ENCODE results near the gene LRRC63.

Gene LRRC63

DNA sequence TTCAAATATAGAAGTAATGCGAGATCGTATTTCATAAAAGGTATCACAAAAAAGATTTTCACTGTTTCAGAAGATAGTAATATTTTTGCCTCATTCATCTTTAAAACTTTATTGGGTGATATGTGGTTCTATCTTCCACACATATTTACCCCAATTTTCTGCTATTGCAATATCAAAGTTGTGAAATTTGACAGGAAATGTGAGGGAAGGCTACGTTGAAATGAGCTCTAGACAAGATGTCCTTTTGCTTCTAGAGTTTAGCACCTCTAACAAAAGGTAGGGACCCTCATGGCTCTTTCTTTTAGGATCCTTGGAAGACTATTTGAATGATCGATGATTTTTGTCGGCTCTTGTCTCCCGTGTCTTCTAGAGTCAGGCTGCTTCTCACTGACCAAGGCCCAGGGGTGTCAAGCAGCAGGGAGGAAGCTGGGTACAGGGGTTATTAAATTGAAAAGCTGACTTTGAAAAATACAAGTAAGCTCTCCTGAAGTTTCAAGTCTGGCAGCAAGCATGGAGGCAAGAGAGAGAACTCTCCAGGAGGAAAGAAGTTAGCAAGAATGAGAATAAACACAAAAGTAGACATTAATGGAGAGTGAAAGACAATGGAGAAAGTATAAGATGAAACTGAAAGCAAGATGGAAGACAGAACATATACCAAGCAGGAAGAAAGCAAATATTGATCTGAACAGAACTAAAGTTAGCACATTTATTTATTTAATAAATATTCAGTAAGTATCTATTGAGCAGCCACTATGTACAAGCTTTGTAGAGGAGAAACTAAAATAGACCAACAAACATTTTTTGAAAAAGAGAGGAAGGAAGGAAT lies 101.9 kb downstream of the LRRC63 start:
- no peak for ATAC-seq

DNA sequence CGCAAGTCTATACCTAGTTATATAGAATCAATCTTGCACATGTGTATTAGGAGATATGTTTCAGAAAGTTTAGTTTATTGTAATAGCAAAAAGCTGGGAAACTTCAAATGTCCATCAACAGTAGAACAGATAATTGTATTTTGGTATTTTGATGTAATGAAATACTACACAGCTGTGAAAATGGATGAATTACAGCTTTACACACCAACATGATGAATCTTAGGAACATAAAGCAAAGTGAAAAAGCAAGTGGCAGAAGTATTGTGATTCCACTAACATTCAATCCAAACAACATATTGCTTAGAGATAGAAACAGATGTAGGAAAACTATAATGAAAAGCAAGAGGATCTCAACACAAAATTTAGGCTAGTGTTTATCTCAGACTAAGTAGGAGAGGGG lies 102.9 kb downstream of the LRRC63 start:
- no peak for ATAC-seq

DNA sequence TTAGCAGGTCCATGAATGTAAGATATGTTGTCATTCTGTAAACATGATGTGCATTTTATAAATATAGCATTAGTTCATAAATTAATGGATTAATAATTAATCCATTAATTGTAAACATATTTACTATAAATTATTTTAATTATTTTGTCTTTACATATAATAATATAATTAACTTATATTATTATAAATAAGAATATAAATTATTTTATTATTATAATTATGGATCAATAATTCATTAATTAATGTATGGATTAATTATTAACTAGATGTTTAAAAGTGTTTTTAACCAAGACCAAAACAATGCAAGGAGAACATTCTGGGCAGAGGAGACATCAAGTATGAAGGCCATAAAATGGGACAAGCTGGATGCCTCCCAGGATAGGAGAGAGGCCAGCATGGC lies 103.3 kb downstream of the LRRC63 start:
- ATAC-seq = no peak

DNA sequence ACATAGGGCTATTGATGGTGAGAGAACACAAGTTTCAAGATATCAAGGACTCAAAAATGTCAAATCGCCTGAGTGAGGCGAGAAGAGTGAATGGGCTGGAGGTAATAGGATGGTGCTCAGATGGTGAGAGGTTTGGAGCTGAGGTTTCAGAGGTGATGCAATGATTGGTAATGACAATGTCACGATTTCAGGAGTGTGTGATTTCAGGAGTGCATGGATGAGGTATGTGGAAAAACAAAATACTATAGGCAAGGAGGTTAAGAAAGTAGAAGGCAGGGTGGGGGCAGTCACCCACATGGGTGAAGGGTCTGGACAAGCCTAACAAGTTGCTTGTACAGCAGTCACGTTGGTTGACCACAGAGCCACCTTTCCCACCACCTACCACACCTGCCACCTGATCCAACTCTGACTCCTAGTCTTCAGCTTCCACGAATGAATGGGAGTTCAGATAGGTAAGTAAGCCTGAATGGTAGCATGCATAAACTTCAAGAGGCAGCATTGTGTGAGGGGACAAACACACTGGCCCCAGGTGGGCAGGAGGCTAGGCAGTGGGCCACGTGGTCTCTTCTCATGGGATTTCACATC lies 103.9 kb downstream of the LRRC63 start:
- ATAC-seq = no peak

- no peak for ATAC-seq
Observed at GRCh38 chr13:46317120-46317519, 105.4 kb downstream of the LRRC63 start.

DNA sequence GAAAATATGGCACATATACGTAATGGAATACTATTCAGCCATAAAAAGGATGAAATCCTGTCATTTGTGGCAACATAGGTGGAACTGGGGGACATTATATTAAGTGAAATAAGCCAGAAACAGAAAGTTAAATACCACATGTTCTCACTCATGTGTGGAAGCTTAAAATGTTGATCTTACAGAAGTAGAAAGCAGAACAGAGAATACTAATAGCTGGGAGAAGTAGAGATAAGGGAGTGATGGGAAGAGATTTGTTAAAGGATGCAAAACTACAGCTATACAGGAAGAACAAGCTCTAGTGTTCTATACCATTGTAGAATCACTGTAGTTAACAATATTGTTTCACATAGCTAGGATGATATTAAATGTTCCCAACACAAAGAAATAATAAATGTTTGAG lies 107.3 kb downstream of the LRRC63 start:
- ATAC-seq = no peak

- ATAC-seq = no peak
Observed at GRCh38 chr13:46320406-46320805, 108.7 kb downstream of the LRRC63 start.

DNA sequence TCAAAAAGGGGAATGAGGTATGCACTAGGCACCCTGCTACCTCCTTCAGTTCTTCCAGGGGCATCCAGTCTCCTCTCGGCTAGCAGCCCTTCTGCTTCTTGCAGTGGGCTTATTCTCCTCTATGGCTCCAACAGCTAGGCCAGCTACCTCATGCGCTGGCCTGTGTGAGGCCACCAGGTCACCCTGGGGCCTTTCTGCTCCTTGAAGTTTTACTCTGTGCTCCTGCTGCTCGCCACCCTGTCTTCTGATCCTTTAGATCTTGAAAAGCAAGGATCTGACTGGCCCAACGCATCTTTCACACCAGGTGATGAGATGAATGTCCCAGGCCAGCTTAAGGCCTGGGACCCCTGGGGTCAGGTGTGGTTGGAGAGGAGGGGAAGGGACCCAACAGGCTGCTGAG lies 109.1 kb downstream of the LRRC63 start:
- no peak for ATAC-seq

- ATAC-seq = peak; percentile 71 to 76
Observed at GRCh38 chr13:46321494-46322225, 109.9 kb downstream of the LRRC63 start.

DNA sequence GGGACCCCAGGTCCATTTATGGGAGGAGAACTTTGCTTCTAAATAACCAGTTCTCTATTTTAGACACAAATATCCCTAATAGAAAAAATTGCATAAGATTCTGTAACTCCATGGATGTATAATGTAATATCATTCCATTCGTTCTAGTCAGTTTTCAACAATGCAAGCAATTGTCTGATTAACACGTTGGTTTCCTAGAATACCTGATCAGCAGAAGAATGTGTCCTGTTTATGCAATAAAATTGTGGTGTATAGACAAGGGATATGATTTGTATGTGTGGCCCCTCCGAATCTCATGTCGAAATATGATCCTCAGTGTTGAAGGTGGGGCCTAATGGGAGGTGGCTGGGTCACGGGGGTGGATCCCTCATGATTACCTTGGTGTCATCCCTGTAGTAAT lies 113.2 kb downstream of the LRRC63 start:
- no peak for ATAC-seq

All from activated CD4-positive, CD25-positive, alpha-beta regulatory T cell treated with anti-CD3 and anti-CD28 coated beads, Interleukin-2, amount 50 U/mL, for 24 hours (primary cell).